Measurements from ENCODE around the gene OTOP1. TPM values are rescaled to one million over a fixed set of nuclear protein-coding genes. Genes with fewer than 3 reads are reported as not detected.
"Not testable (repeated sequence)": the region's sequence is repeated elsewhere in the genome, so short reads cannot be mapped to it uniquely, and the experiment has no call there.

The OTOP1 gene
- total and polyA plus RNA-seq, 4 donors, result not detected

DNA sequence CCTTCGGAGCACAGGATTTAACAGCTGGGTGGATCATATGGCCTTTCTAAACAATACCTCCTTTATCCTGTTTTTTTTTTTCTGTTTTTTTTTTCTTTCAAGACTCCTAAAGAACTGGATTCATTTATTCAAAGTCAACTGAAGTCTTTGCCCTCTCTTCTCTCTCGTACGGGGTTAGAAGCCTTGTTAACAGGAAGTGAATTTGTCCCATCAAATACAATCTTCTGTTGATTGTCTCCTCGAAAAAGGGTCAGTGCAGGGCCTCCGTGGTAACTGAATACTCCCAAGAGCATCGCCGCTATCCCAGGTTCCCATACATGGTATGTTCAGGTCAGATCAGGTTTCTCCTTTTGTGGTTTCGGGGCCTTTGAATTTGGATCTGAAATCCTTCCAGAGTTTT, 23.1 kb upstream of the OTOP1 start:
- Histone ChIP-seq H3K36me3 (ENCODE audit: control insufficient read depth in 4 of 4, insufficient read depth in 3 of 4, low read depth in 1 of 4, low read length in 3 of 4) (peaks cover 0 to 6% (median 6%) of the 10 kb centered on the region in 4 donors), H3K4me3 (ENCODE audit: low read depth in 1 of 3, low read length in 3 of 3) (no peak overlapping the region), H3K9me3 (ENCODE audit: control insufficient read depth in 4 of 4, low read length in 3 of 4) (no peaks in the 10 kb centered on the region), H3K9ac (ENCODE audit: low read depth in 1 of 2, low read length in 2 of 2) (no peak overlapping the region), H3K27ac (ENCODE audit: low read depth in 1 of 2, low read length in 2 of 2) (no peak overlapping the region), H3K27me3 (ENCODE audit: control insufficient read depth in 4 of 4, insufficient read depth in 4 of 4, low read length in 3 of 4) (no peaks in the 10 kb centered on the region), H3K4me1 (ENCODE audit: control insufficient read depth in 4 of 4, insufficient read depth in 4 of 4, low read length in 3 of 4) (peaks cover 8 to 32% (median 21%) of the 10 kb centered on the region in 4 donors)
- no peak for DNase-seq (ENCODE audit: low spot score)
- 88% methylated on average over 8 of the region's 8 CpGs for WGBS
- TF ChIP-seq, protein P1, sequence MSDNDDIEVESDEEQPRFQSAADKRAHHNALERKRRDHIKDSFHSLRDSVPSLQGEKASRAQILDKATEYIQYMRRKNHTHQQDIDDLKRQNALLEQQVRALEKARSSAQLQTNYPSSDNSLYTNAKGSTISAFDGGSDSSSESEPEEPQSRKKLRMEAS (IDR thresholded peaks at IDR 0.05), result no peak
- TF ChIP-seq FOXA2 (IDR thresholded peaks at IDR 0.05) (no peak), REST (IDR thresholded peaks at IDR 0.05) (no peak), TAF1 (conservative IDR thresholded peaks at IDR 0.05) (no peak), RXRA (IDR thresholded peaks at IDR 0.05) (no peak), RAD21 (IDR thresholded peaks at IDR 0.05) (no peak), SP1 (IDR thresholded peaks at IDR 0.05) (no peak), HNF4G (IDR thresholded peaks at IDR 0.05) (no peak), JUND (IDR thresholded peaks at IDR 0.05) (no peak), EGR1 (IDR thresholded peaks at IDR 0.05; ENCODE audit: low read depth in 2 of 2) (no peak), HNF4A (conservative IDR thresholded peaks at IDR 0.05) (no peak)
- TF ChIP-seq, protein P2, sequence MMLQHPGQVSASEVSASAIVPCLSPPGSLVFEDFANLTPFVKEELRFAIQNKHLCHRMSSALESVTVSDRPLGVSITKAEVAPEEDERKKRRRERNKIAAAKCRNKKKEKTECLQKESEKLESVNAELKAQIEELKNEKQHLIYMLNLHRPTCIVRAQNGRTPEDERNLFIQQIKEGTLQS (IDR thresholded peaks at IDR 0.05), result no peak

DNA sequence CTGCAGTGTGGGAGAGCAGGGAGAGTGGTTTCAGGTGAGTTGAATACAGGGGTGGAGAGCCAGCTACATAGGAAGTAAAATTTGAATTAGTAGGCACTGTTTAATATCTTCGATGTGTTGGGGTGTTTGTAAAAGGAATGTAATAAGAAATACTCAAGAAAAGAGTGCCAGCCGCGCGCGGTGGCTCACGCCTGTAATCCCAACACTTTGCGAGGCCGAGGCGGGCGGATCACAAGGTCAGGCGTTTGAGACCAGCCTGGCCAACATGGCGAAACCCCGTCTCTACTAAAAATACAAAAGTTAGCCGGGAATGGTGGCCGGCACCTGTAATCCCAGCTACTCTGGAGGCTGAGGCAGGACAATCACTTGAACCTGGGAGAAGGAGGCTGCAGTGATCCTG, 22.6 kb upstream of the OTOP1 start:
- H3K27me3 ChIP-seq (ENCODE audit: control insufficient read depth in 4 of 4, insufficient read depth in 4 of 4, low read length in 3 of 4); H3K9ac ChIP-seq (ENCODE audit: low read depth in 1 of 2, low read length in 2 of 2); H3K9me3 ChIP-seq (ENCODE audit: control insufficient read depth in 4 of 4, low read length in 3 of 4); DNase-seq (ENCODE audit: low spot score); H3K27ac ChIP-seq (ENCODE audit: low read depth in 1 of 2, low read length in 2 of 2); H3K4me3 ChIP-seq (ENCODE audit: low read depth in 1 of 3, low read length in 3 of 3): not testable (repeated sequence)
- peaks cover 1 to 11% (median 9%) of the 10 kb centered on the region in 4 donors for H3K36me3 ChIP-seq (ENCODE audit: control insufficient read depth in 4 of 4, insufficient read depth in 3 of 4, low read depth in 1 of 4, low read length in 3 of 4)
- peaks cover 6 to 26% (median 17%) of the 10 kb centered on the region in 4 donors for H3K4me1 ChIP-seq (ENCODE audit: control insufficient read depth in 4 of 4, insufficient read depth in 4 of 4, low read length in 3 of 4)
- 96% methylated on average over 15 of the region's 15 CpGs for WGBS

- 11% methylated on average over 10 of the region's 10 CpGs for whole genome bisulfite sequencing
- Histone ChIP-seq H3K27me3 (ENCODE audit: control insufficient read depth in 4 of 4, insufficient read depth in 4 of 4, low read length in 3 of 4) (no peaks in the 10 kb centered on the region), H3K4me1 (ENCODE audit: control insufficient read depth in 4 of 4, insufficient read depth in 4 of 4, low read length in 3 of 4) (peaks cover 6 to 22% (median 17%) of the 10 kb centered on the region in 4 donors), H3K9ac (ENCODE audit: low read depth in 1 of 2, low read length in 2 of 2) (peak overlapping the region; percentile 78 to 86), H3K27ac (ENCODE audit: low read depth in 1 of 2, low read length in 2 of 2) (peak overlapping the region; percentile 77 to 90), H3K4me3 (ENCODE audit: low read depth in 1 of 3, low read length in 3 of 3) (peak overlapping the region; percentile 80 to 86 (median 83)), H3K36me3 (ENCODE audit: control insufficient read depth in 4 of 4, insufficient read depth in 3 of 4, low read depth in 1 of 4, low read length in 3 of 4) (peaks cover 3 to 15% (median 10%) of the 10 kb centered on the region in 4 donors), H3K9me3 (ENCODE audit: control insufficient read depth in 4 of 4, low read length in 3 of 4) (no peaks in the 10 kb centered on the region)
- no peak for TF ChIP-seq RAD21 (IDR thresholded peaks at IDR 0.05)
- DNase-seq (ENCODE audit: low spot score), result no peak
Observed at GRCh38 chr4:4248885-4249203, 22.1 kb upstream of the OTOP1 start.
